Small intestine (tissue), 7 donors: ENCODE measurements around the gene ZNF580. TPM values are rescaled to one million over a fixed set of nuclear protein-coding genes. Genes with fewer than 3 reads are reported as not detected.
A peak's percentile ranks its signal among the peaks of the same experiment; 100 is the strongest.

Source experiments
- DNase-seq, 2 donors: peaks; one replicate each; pipeline versions ENCODE4 v3.0.0 to v3.0.0-alpha.2; 2013
- FAIRE-seq: peaks from 2 replicates; lab custom pipeline; 2012; peaks lifted over from hg19 to GRCh38; lab: Jason Lieb, UNC
- H3K27ac ChIP-seq, 3 donors: one replicate each; pipeline ENCODE4 v1.5.1; 2013; ENCODE audit warnings: low read length in 2 of 3, mild to moderate bottlenecking in 2 of 3, control low read depth in 1 of 3, inconsistent platforms in 1 of 3, low read depth in 1 of 3, moderate library complexity in 1 of 3
- H3K27me3 ChIP-seq, 3 donors: one replicate each; pipeline ENCODE4 v1.6.1; 2013; ENCODE audit warnings: low read length in 3 of 3, inconsistent platforms in 1 of 3; ENCODE audit not compliant: control insufficient read depth in 3 of 3, insufficient read depth in 3 of 3
- H3K36me3 ChIP-seq, 3 donors: one replicate each; pipeline ENCODE4 v1.6.1; 2013; ENCODE audit warnings: low read length in 3 of 3, inconsistent platforms in 1 of 3, low read depth in 1 of 3, mild to moderate bottlenecking in 1 of 3, moderate library complexity in 1 of 3; ENCODE audit not compliant: control insufficient read depth in 3 of 3, insufficient read depth in 2 of 3
- H3K4me1 ChIP-seq, 3 donors: one replicate each; pipeline ENCODE4 v1.6.1; 2013; ENCODE audit warnings: low read length in 2 of 3, inconsistent platforms in 1 of 3, low read depth in 1 of 3, mild to moderate bottlenecking in 1 of 3, moderate library complexity in 1 of 3; ENCODE audit not compliant: control insufficient read depth in 3 of 3, insufficient read depth in 2 of 3
- H3K4me3 ChIP-seq, 3 donors: one replicate each; pipeline ENCODE4 v1.5.1; 2013; ENCODE audit warnings: low read length in 3 of 3, control low read depth in 1 of 3, inconsistent platforms in 1 of 3, low read depth in 1 of 3, mild to moderate bottlenecking in 1 of 3, moderate library complexity in 1 of 3
- H3K9me3 ChIP-seq, 2 donors: one replicate each; pipeline ENCODE4 v1.6.1; 2013; ENCODE audit warnings: low read depth in 1 of 2, low read length in 1 of 2; ENCODE audit not compliant: control insufficient read depth in 2 of 2, insufficient read depth in 1 of 2
- WGBS, 3 donors: extraction: QIAGEN DNeasy Blood & Tissue Kit; methylation state at CpG; one replicate each; pipeline ENCODE4 v1.1.7; 2013; 5-methylcytosine and 5-hydroxymethylcytosine counted together
- polyA plus RNA-seq, 4 donors: library from polyadenylated mRNA; stranded (reverse) in 3 of 4; unstranded in 1 of 4; fragments of 200-250 nt in 3 of 4; fragments of 120-200 nt in 1 of 4; gene quantifications; one replicate each; pipeline versions ENCODE4 v1.2.1 to v1.2.3, GENCODE V29; 2013
- donor health status: healthy with polysubstance abuse.
- donor health status: control.
- donor health status: control.
- donor health status: Bipolar disorder and iron deficiency.
- donor health status: healthy.

The ZNF580 gene
- polyA plus RNA-seq, 4 donors = 8.3 to 28.5 (median 16.6) TPM

DNA sequence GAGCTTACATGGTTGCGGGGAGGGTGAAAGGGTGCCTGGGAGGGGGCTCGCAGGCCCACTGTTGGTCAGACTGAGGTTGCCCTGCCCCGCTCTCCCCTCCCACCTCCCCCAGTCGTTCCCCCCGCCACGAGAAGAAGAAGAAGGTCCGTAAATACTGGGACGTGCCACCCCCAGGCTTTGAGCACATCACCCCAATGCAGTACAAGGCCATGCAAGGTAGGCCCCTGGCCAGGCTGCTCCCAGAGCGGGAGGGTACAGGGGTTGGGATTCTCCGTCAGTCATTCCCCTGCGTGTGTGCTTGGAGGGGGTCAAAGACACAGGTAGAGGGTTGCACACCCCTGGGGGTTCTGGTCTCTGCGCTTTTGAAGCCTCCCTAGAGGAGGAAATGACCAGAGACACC is 19.6 kb downstream of the ZNF580 start:
- FAIRE-seq (no peak), DNase-seq (no peak)
- 84 to 91% (median 88%) methylated on average over 12 of the region's 12 CpGs for WGBS, 3 donors
- no peak overlapping the region for H3K4me3 ChIP-seq
- peaks cover 6 to 15% (median 7%) of the 10 kb centered on the region in 3 donors for H3K4me1 ChIP-seq
- peaks cover 33 to 79% (median 35%) of the 10 kb centered on the region in 3 donors for H3K36me3 ChIP-seq
- no peak overlapping the region for H3K27ac ChIP-seq
- H3K9me3 ChIP-seq = no peaks in the 10 kb centered on the region
- no peaks in the 10 kb centered on the region for H3K27me3 ChIP-seq

DNA sequence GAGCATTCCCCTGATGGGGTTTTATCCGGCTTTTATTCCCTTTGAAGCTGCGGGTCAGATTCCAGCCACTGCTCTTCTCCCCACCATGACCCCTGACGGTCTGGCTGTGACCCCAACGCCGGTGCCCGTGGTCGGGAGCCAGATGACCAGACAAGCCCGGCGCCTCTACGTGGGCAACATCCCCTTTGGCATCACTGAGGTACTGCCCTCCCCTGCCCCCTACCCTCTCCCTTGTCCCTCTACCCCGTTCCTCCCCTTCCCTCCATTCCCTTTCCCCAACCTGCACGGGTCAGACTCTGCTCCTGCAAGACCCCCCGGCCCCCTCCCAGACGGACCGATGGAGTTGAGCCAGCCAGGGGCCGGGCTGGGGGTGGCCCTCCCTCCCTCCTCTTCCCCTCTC is 20.2 kb downstream of the ZNF580 start:
- no peak overlapping the region for H3K27ac ChIP-seq
- H3K4me3 ChIP-seq = no peak overlapping the region
- H3K36me3 ChIP-seq = peaks cover 35 to 85% (median 36%) of the 10 kb centered on the region in 3 donors
- no peak for FAIRE-seq
- WGBS, 3 donors = 75 to 82% (median 79%) methylated on average over 16 of the region's 16 CpGs
- DNase-seq = no peak
- H3K27me3 ChIP-seq = no peaks in the 10 kb centered on the region
- H3K9me3 ChIP-seq = no peaks in the 10 kb centered on the region
- H3K4me1 ChIP-seq = peaks cover 6 to 15% (median 7%) of the 10 kb centered on the region in 3 donors

DNA sequence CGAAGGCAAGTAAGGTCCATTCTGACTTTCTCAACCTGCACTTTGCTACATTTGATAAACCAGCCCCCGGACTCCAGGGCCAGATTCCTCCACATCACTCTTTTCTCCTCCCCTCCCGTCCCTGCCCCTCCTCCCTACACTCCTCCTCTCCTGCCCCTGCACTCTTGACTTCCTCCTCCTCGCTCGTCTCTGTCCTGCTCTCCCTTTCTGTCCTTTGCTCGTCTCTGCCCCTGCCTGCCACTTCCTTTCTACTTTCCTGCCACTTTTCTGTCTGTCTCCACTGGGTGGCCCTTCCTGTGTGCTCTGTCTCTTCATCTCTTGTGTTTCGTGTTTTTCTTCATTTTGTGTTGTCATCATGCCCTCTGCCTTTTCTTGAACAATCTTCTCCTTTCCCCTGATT is 21.0 kb downstream of the ZNF580 start:
- H3K27ac ChIP-seq = no peak overlapping the region
- DNase-seq (no peak), FAIRE-seq (no peak)
- H3K9me3 ChIP-seq = no peaks in the 10 kb centered on the region
- whole genome bisulfite sequencing, 3 donors = 67 to 73% (median 70%) methylated on average over 7 of the region's 7 CpGs
- no peak overlapping the region for H3K4me3 ChIP-seq
- H3K4me1 ChIP-seq = peaks cover 2 to 17% (median 8%) of the 10 kb centered on the region in 3 donors
- H3K27me3 ChIP-seq = no peaks in the 10 kb centered on the region
- peaks cover 38 to 93% (median 42%) of the 10 kb centered on the region in 3 donors for H3K36me3 ChIP-seq

GRCh38 chr19:55663846-55664536 is 23.2 kb downstream of the ZNF580 start:
- Histone ChIP-seq H3K4me1 (peaks cover 2 to 22% (median 6%) of the 10 kb centered on the region in 3 donors), H3K36me3 (peaks cover 45 to 97% (median 47%) of the 10 kb centered on the region in 3 donors), H3K4me3 (no peak overlapping the region), H3K27ac (no peak overlapping the region), H3K9me3 (no peaks in the 10 kb centered on the region), H3K27me3 (no peaks in the 10 kb centered on the region)
- FAIRE-seq (no peak), DNase-seq (no peak)
- WGBS, 3 donors = 92% methylated on average over 20 of the region's 20 CpGs

- H3K27me3 ChIP-seq = no peaks in the 10 kb centered on the region
- peaks cover 2 to 26% (median 6%) of the 10 kb centered on the region in 3 donors for H3K4me1 ChIP-seq
- no peak overlapping the region for H3K4me3 ChIP-seq
- H3K9me3 ChIP-seq = no peaks in the 10 kb centered on the region
- 81 to 86% (median 85%) methylated on average over 12 of the region's 12 CpGs for WGBS, 3 donors
- H3K27ac ChIP-seq = peak overlapping the region in 2 of 3 donors; percentile 67 to 73
- no peak for DNase-seq
- no peak for FAIRE-seq
- H3K36me3 ChIP-seq = peaks cover 44 to 95% (median 52%) of the 10 kb centered on the region in 3 donors
Measured at GRCh38 chr19:55666343-55667005, 25.7 kb downstream of the ZNF580 start.

DNA sequence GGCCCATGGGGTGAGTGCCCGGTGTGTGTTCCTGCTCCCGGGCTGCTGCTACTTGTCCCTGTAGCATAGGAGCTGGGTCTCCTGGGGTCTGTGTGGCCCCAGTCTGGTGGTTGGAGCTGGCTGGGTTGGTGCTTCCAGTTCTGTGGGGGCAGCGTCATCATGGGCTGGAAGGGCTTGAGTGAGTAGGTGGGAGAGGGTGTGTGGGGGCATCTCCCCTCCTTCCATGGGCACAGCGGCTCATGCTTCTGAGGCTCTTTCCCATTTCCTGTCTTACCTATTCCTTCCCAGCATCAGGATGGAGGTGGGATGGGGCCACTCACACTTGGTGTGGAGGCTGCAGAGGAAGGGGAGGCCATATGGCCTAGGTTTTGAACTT is 26.2 kb downstream of the ZNF580 start:
- 78 to 96% (median 93%) methylated on average over 4 of the region's 4 CpGs for WGBS, 3 donors
- Histone ChIP-seq H3K27me3 (no peaks in the 10 kb centered on the region), H3K36me3 (peaks cover 40 to 93% (median 47%) of the 10 kb centered on the region in 3 donors), H3K4me3 (no peak overlapping the region), H3K27ac (peak overlapping the region; percentile 46 to 73 (median 67)), H3K4me1 (peaks cover 2 to 26% (median 6%) of the 10 kb centered on the region in 3 donors), H3K9me3 (no peaks in the 10 kb centered on the region)
- DNase-seq = no peak
- no peak for FAIRE-seq

DNA sequence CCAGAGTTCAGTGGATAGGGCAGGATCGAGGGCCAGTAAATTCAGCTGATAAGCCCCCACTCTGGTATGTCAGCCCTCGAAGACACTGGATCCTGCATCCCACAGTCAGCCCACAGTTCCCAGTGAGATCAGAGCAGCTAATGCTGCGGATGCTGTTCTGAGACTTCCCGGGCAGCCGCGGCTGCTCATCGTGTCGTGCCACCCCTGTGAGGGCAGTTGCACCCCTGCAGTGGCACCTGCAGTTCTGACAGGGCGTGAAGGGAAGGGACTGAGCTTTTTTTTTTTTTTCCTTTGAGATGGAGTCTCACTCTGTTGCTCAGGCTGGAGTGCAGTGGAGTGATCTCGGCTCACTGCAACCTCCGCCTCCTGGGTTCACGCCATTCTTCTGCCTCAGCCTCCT is 26.7 kb downstream of the ZNF580 start:
- H3K4me3 ChIP-seq = no peak overlapping the region
- DNase-seq = no peak
- FAIRE-seq = no peak
- H3K4me1 ChIP-seq = peaks cover 2 to 26% (median 6%) of the 10 kb centered on the region in 3 donors
- H3K27ac ChIP-seq = peak overlapping the region; percentile 46 to 73 (median 67)
- no peaks in the 10 kb centered on the region for H3K27me3 ChIP-seq
- H3K36me3 ChIP-seq = peaks cover 39 to 91% (median 47%) of the 10 kb centered on the region in 3 donors
- 21 to 71% (median 47%) methylated on average over 12 of the region's 12 CpGs for WGBS, 3 donors
- H3K9me3 ChIP-seq = no peaks in the 10 kb centered on the region

DNA sequence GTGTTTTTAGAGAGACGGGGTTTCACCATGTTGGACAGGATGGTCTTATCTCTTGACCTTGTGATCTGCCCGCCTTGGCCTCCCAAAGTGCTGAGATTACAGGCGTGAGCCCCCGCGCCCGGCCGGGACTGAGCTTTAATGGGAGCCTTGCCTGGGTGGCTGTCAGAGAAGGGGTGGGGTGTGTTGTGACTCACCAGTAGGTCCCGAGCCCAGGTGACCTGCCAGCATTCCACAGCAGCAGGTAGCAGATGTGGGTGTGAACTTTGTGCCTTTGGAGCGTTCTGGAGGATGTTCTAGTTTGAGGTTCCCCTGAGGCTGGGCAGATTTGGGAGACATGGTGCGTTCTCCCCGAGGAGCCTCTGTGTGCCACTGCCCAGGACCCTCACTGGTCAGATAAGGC is 27.2 kb downstream of the ZNF580 start:
- no peak overlapping the region for H3K4me3 ChIP-seq
- DNase-seq = peak; percentile 81 to 93
- no peaks in the 10 kb centered on the region for H3K9me3 ChIP-seq
- peaks cover 2 to 26% (median 6%) of the 10 kb centered on the region in 3 donors for H3K4me1 ChIP-seq
- H3K27ac ChIP-seq = peak overlapping the region; percentile 46 to 74 (median 67)
- peaks cover 35 to 89% (median 43%) of the 10 kb centered on the region in 3 donors for H3K36me3 ChIP-seq
- no peaks in the 10 kb centered on the region for H3K27me3 ChIP-seq
- no peak for FAIRE-seq
- WGBS, 3 donors = 17 to 63% (median 32%) methylated on average over 11 of the region's 11 CpGs
